K562 (cell line): ENCODE measurements around the gene JPH4. TPM values are rescaled to one million over a fixed set of nuclear protein-coding genes. Genes with fewer than 3 reads are reported as not detected.
A peak's percentile ranks its signal among the peaks of the same experiment; 100 is the strongest.

Experiments
- CCAR2 ChIP-seq: fragments of 200-400 bp; formaldehyde crosslinking; IDR thresholded peaks from 2 replicates; pipeline ENCODE4 v1.6.1; 2017; ENCODE audit warnings: mild to moderate bottlenecking, low read depth, low read length
- CREM ChIP-seq: IDR thresholded peaks from 2 replicates; pipeline ENCODE4 v1.6.1; 2014; ENCODE audit warnings: antibody characterized with exemption, low read depth
- CUX1 ChIP-seq: fragments of 200-800 bp; sonication (Bioruptor generic); IDR thresholded peaks from 2 replicates; pipeline ENCODE4 v1.6.1; 2016; ENCODE audit warnings: missing genetic modification characterization, missing compliant biosample characterization
- EGR1 ChIP-seq: fragments of 450-650 bp; conservative IDR thresholded peaks from 2 replicates; pipeline ENCODE4 v1.6.1; 2017; ENCODE audit warnings: mild to moderate bottlenecking
- PREB ChIP-seq: sonication (generic); formaldehyde crosslinking; IDR thresholded peaks from 2 replicates; pipeline ENCODE4 v1.8.1; 2023; ENCODE audit warnings: mild to moderate bottlenecking, missing genetic modification reagents
- RBFOX2 ChIP-seq: fragments of 200-400 bp; formaldehyde crosslinking; IDR thresholded peaks from 2 replicates; pipeline ENCODE4 v1.6.1; 2017; ENCODE audit warnings: low read depth, mild to moderate bottlenecking, low read length, moderate library complexity
- SP1 ChIP-seq: sonication (generic); formaldehyde crosslinking; IDR thresholded peaks from 2 replicates; pipeline ENCODE4 v1.8.1; 2022; ENCODE audit warnings: mild to moderate bottlenecking, missing genetic modification reagents
- SRSF1 ChIP-seq: fragments of 200-400 bp; formaldehyde crosslinking; IDR thresholded peaks from 2 replicates; pipeline ENCODE4 v1.6.1; 2017; ENCODE audit warnings: mild to moderate bottlenecking, low read depth, low read length, moderate library complexity
- TCF3 ChIP-seq: sonication (generic); formaldehyde crosslinking; IDR thresholded peaks from 2 replicates; pipeline ENCODE4 v1.4.0; 2020; ENCODE audit warnings: mild to moderate bottlenecking, missing genetic modification reagents
- ZNF197 ChIP-seq: fragments of 200-800 bp; sonication (Bioruptor generic); IDR thresholded peaks from 2 replicates; pipeline ENCODE4 v1.6.1; 2016; ENCODE audit warnings: low read depth, missing genetic modification characterization, missing compliant biosample characterization
- polyA plus RNA-seq, 8 experiments: library from polyadenylated mRNA; depleted of rRNA in 4 of 8; stranded (reverse) in 5 of 8; unstranded in 3 of 8; fragments of >200 nt; fragmentation: Nextera tagmentation in 2 of 8; fragmentation: Illumina TruSeq in 1 of 8; extraction: Ambion mirVana in 2 of 8; extraction: Trizol in 1 of 8; gene quantifications; 2 replicates each; pipeline versions ENCODE4 v1.2.1 to v1.2.3, GENCODE V29; 2011 to 2014; ENCODE audit warnings: inconsistent platforms in 1 of 8, missing spikeins in 1 of 8
- total RNA-seq, 7 experiments: library from RNA; depleted of rRNA in 6 of 7; stranded (reverse); fragments of >200 nt in 6 of 7; fragmentation: Illumina TruSeq in 2 of 7; extraction: Trizol in 2 of 7; gene quantifications; 2 replicates each; pipeline versions ENCODE4 v1.2.1 to v1.2.3, GENCODE V29; 2011 to 2021; ENCODE audit warnings: low replicate concordance in 1 of 7
- TF ChIP-seq, protein P1 (sequence below): fragments of 250-450 bp; sonication (Bioruptor Pico); IDR thresholded peaks from 2 replicates; pipeline ENCODE4 v1.6.1; 2021; ENCODE audit warnings: mild to moderate bottlenecking
- TF ChIP-seq, protein P2 (sequence below): sonication (generic); formaldehyde crosslinking; IDR thresholded peaks from 2 replicates; pipeline ENCODE4 v1.8.0; 2022; ENCODE audit warnings: missing genetic modification reagents, mild to moderate bottlenecking, moderate library complexity, borderline replicate concordance
- TF ChIP-seq, protein P3 (sequence below): fragments of 250-450 bp; sonication (Bioruptor Pico); IDR thresholded peaks from 2 replicates; pipeline ENCODE4 v1.4.0; 2020; ENCODE audit warnings: mild to moderate bottlenecking, moderate library complexity, borderline replicate concordance
- TF ChIP-seq, protein P4 (sequence below), 2 experiments: fragments of 450-650 bp in 1 of 2; sonication (generic) in 1 of 2; formaldehyde crosslinking in 1 of 2; IDR thresholded peaks in 1 of 2; conservative IDR thresholded peaks in 1 of 2; 2 replicates each; pipeline versions ENCODE4 v1.6.1 to v1.8.1; 2016 to 2023; ENCODE audit warnings: mild to moderate bottlenecking in 2 of 2, moderate library complexity in 2 of 2, inconsistent platforms in 1 of 2, missing genetic modification reagents in 1 of 2

JPH4 gene
- total and polyA plus RNA-seq, 9 of the 15 experiments (the other 6 are each of a cell fraction or from before 2014, with no cell fraction given), result 0.04 to 0.13 (median 0.06) TPM; not detected in 5

GRCh38 chr14:23551266-23552028 lies 27.1 kb downstream of the JPH4 start, which contains the start of gene ZFHX2 (continued):
- peak; percentile 92; the same call in 1 of the 2 replicates for TF ChIP-seq CUX1 (CRISPR knock-in tag)
- TF ChIP-seq PREB (CRISPR knock-in tag), result no peak
- TF ChIP-seq CCAR2, result no peak
- no peak for TF ChIP-seq TCF3
- TF ChIP-seq EGR1, result peak; percentile 30; the same call in 1 of the 2 replicates
- TF ChIP-seq, protein P1, sequence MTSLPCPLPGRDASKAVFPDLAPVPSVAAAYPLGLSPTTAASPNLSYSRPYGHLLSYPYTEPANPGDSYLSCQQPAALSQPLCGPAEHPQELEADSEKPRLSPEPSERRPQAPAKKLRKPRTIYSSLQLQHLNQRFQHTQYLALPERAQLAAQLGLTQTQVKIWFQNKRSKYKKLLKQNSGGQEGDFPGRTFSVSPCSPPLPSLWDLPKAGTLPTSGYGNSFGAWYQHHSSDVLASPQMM, result no peak
- no peak for TF ChIP-seq SRSF1
- TF ChIP-seq, protein P2, sequence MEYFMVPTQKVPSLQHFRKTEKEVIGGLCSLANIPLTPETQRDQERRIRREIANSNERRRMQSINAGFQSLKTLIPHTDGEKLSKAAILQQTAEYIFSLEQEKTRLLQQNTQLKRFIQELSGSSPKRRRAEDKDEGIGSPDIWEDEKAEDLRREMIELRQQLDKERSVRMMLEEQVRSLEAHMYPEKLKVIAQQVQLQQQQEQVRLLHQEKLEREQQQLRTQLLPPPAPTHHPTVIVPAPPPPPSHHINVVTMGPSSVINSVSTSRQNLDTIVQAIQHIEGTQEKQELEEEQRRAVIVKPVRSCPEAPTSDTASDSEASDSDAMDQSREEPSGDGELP, result peak; percentile 78
- TF ChIP-seq RBFOX2, result peak; percentile 62
- TF ChIP-seq CREM, result 0 out of 2 replicates have a peak, but pooled peaks have one; percentile 12
- no peak for TF ChIP-seq ZNF197 (CRISPR knock-in tag)
- no peak for TF ChIP-seq SP1 (CRISPR knock-in tag)
- TF ChIP-seq, protein P3, sequence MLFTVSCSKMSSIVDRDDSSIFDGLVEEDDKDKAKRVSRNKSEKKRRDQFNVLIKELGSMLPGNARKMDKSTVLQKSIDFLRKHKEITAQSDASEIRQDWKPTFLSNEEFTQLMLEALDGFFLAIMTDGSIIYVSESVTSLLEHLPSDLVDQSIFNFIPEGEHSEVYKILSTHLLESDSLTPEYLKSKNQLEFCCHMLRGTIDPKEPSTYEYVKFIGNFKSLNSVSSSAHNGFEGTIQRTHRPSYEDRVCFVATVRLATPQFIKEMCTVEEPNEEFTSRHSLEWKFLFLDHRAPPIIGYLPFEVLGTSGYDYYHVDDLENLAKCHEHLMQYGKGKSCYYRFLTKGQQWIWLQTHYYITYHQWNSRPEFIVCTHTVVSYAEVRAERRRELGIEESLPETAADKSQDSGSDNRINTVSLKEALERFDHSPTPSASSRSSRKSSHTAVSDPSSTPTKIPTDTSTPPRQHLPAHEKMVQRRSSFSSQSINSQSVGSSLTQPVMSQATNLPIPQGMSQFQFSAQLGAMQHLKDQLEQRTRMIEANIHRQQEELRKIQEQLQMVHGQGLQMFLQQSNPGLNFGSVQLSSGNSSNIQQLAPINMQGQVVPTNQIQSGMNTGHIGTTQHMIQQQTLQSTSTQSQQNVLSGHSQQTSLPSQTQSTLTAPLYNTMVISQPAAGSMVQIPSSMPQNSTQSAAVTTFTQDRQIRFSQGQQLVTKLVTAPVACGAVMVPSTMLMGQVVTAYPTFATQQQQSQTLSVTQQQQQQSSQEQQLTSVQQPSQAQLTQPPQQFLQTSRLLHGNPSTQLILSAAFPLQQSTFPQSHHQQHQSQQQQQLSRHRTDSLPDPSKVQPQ (CRISPR knock-in tag), result no peak
- TF ChIP-seq, protein P4, sequence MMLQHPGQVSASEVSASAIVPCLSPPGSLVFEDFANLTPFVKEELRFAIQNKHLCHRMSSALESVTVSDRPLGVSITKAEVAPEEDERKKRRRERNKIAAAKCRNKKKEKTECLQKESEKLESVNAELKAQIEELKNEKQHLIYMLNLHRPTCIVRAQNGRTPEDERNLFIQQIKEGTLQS (IDR thresholded peaks at IDR 0.05), result no peak
- TF ChIP-seq, protein P4 (CRISPR knock-in tag; conservative IDR thresholded peaks at IDR 0.05), result no peak
